H1 (cell line): Measurements from ENCODE around the gene TSPAN9. TPM values are rescaled to one million over a fixed set of nuclear protein-coding genes. Genes with fewer than 3 reads are reported as not detected.

Experiments
- CTCF ChIA-PET: fragments of 300-600 bp; sonication (Branson Sonifier 250); formaldehyde crosslinking; loops from one replicate; lab custom pipeline; 2021; ENCODE audit not compliant: partially characterized antibody; lab: Charles Lee
- POLR2A ChIA-PET: fragments of 300-600 bp; sonication (Branson Sonifier 250); formaldehyde crosslinking; loops from one replicate; lab custom pipeline; 2021; ENCODE audit warnings: inconsistent platforms; ENCODE audit not compliant: partially characterized antibody; lab: Charles Lee
- DNase-seq, 2 experiments: peaks; one replicate each; pipeline versions ENCODE4 v3.0.0 to v3.0.0-alpha.2; 2010 to 2022; ENCODE audit warnings: low spot score in 2 of 2, low read depth in 1 of 2, mixed read lengths in 1 of 2
- FAIRE-seq: peaks from 2 replicates; lab custom pipeline; 2011; peaks lifted over from hg19 to GRCh38; lab: Jason Lieb, UNC
- H2AFZ ChIP-seq: 2 replicates; pipeline ENCODE4 v1.8.1; 2012; ENCODE audit warnings: low read length, inconsistent platforms
- H2AK5ac ChIP-seq: 2 replicates; pipeline ENCODE4 v1.6.1; 2013; ENCODE audit warnings: low read depth, low read length
- H2BK120ac ChIP-seq: replicated peaks from 2 replicates; pipeline ENCODE3; 2013; ENCODE audit warnings: low read depth, low read length, inconsistent platforms
- H2BK12ac ChIP-seq: 2 replicates; pipeline ENCODE4 v1.6.1; 2013; ENCODE audit warnings: low read depth, low read length
- H2BK15ac ChIP-seq: 2 replicates; pipeline ENCODE4 v1.6.1; 2013; ENCODE audit warnings: low read length
- H2BK20ac ChIP-seq: 2 replicates; pipeline ENCODE4 v1.6.1; 2013; ENCODE audit warnings: low read length
- H2BK5ac ChIP-seq: 2 replicates; pipeline ENCODE4 v1.6.1; 2013; ENCODE audit warnings: low read depth, low read length
- H3K14ac ChIP-seq: 2 replicates; pipeline ENCODE4 v1.6.1; 2013; ENCODE audit warnings: inconsistent platforms; ENCODE audit not compliant: insufficient read length
- H3K18ac ChIP-seq: 2 replicates; pipeline ENCODE4 v1.6.1; 2013; ENCODE audit warnings: low read length; ENCODE audit errors: extremely low read depth
- H3K23ac ChIP-seq: 2 replicates; pipeline ENCODE4 v1.6.1; 2013; ENCODE audit warnings: inconsistent platforms; ENCODE audit not compliant: insufficient read length
- H3K23me2 ChIP-seq: 2 replicates; pipeline ENCODE4 v1.6.1; 2013; ENCODE audit warnings: low read depth, low read length
- H3K27ac ChIP-seq: 2 replicates; pipeline ENCODE4 v1.6.1; 2011; ENCODE audit warnings: low read depth, low read length, inconsistent platforms
- H3K27me3 ChIP-seq, 4 experiments: replicated peaks in 1 of 4; 1 replicate in 1 of 4; 2 replicates in 3 of 4; pipeline versions ENCODE4 v1.6.1 to v1.8.1; 2011 to 2013; ENCODE audit warnings: low read length in 3 of 4, mild to moderate bottlenecking in 3 of 4, inconsistent platforms in 2 of 4, mixed read lengths in 2 of 4, moderate library complexity in 1 of 4; ENCODE audit not compliant: control insufficient read depth in 3 of 4, insufficient read depth in 3 of 4; ENCODE audit errors: extremely low read depth in 1 of 4
- H3K36me3 ChIP-seq, 4 experiments: 2 replicates each; pipeline versions ENCODE4 v1.6.1 to v1.8.1; 2011 to 2013; ENCODE audit warnings: mild to moderate bottlenecking in 4 of 4, low read length in 3 of 4, moderate library complexity in 2 of 4, control low read depth in 1 of 4, inconsistent platforms in 1 of 4; ENCODE audit not compliant: insufficient read depth in 4 of 4, control insufficient read depth in 2 of 4
- H3K4ac ChIP-seq: replicated peaks from 2 replicates; pipeline ENCODE3; 2013; ENCODE audit warnings: low read length, low read depth, mixed read lengths, inconsistent platforms; ENCODE audit not compliant: insufficient read length
- H3K4me1 ChIP-seq, 4 experiments: replicated peaks in 1 of 4; 1 replicate in 1 of 4; 2 replicates in 3 of 4; pipeline versions ENCODE4 v1.6.1 to v1.8.1; 2011 to 2013; ENCODE audit warnings: low read length in 3 of 4, inconsistent platforms in 2 of 4, mixed read lengths in 1 of 4; ENCODE audit not compliant: insufficient read depth in 4 of 4, control insufficient read depth in 3 of 4
- H3K4me2 ChIP-seq, 2 experiments: 2 replicates each; pipeline versions ENCODE4 v1.6.1 to v1.8.1; 2011 to 2013; ENCODE audit warnings: low read depth in 2 of 2, low read length in 2 of 2, control low read depth in 1 of 2, inconsistent platforms in 1 of 2, mild to moderate bottlenecking in 1 of 2; ENCODE audit not compliant: insufficient read depth in 1 of 2
- H3K4me3 ChIP-seq, 4 experiments: fragments of 200-600, 300-600 bp in 1 of 4; sonication (generic), shearing (Covaris generic), sonication (Bioruptor Twin) in 1 of 4; 2 replicates each; pipeline versions ENCODE4 v1.5.1 to v1.8.1; 2011 to 2016; ENCODE audit warnings: low read length in 4 of 4, low read depth in 3 of 4, control low read depth in 2 of 4, inconsistent platforms in 2 of 4, mild to moderate bottlenecking in 2 of 4, mixed read lengths in 1 of 4, moderate library complexity in 1 of 4; ENCODE audit not compliant: insufficient read depth in 2 of 4; ENCODE audit errors: extremely low read depth in 1 of 4
- H3K56ac ChIP-seq: replicated peaks from 2 replicates; pipeline ENCODE3; 2013; ENCODE audit warnings: low read depth, mild to moderate bottlenecking, mixed read lengths, low read length, inconsistent platforms; ENCODE audit not compliant: insufficient read length
- H3K79me1 ChIP-seq: 2 replicates; pipeline ENCODE4 v1.6.1; 2013; ENCODE audit warnings: low read depth, low read length, control low read depth
- H3K79me2 ChIP-seq, 2 experiments: 2 replicates each; pipeline versions ENCODE4 v1.6.1 to v1.8.1; 2012 to 2013; ENCODE audit warnings: low read length in 2 of 2, mild to moderate bottlenecking in 2 of 2, inconsistent platforms in 1 of 2; ENCODE audit not compliant: insufficient read depth in 2 of 2, control insufficient read depth in 1 of 2
- H3K9ac ChIP-seq, 4 experiments: replicated peaks in 1 of 4; 1 replicate in 1 of 4; 2 replicates in 3 of 4; pipeline versions ENCODE4 v1.6.1 to v1.8.1; 2011 to 2013; ENCODE audit warnings: low read depth in 3 of 4, low read length in 3 of 4, control low read depth in 2 of 4, mild to moderate bottlenecking in 2 of 4, moderate library complexity in 2 of 4, inconsistent platforms in 1 of 4; ENCODE audit errors: extremely low read depth in 1 of 4
- H3K9me3 ChIP-seq, 2 experiments: 2 replicates each; pipeline versions ENCODE4 v1.6.1 to v1.8.1; 2012 to 2013; ENCODE audit warnings: mild to moderate bottlenecking in 2 of 2, moderate library complexity in 2 of 2, control low read depth in 1 of 2, inconsistent platforms in 1 of 2, low read depth in 1 of 2, low read length in 1 of 2, mixed read lengths in 1 of 2; ENCODE audit not compliant: insufficient read depth in 2 of 2
- H4K20me1 ChIP-seq, 2 experiments: replicated peaks in 1 of 2; 2 replicates each; pipeline versions ENCODE3 to v1.8.1; 2011 to 2013; ENCODE audit warnings: inconsistent platforms in 2 of 2, low read length in 2 of 2, mild to moderate bottlenecking in 1 of 2; ENCODE audit not compliant: insufficient read depth in 2 of 2, control insufficient read depth in 1 of 2
- H4K5ac ChIP-seq: 2 replicates; pipeline ENCODE4 v1.6.1; 2013; ENCODE audit warnings: low read length, low read depth, mixed read lengths, inconsistent platforms; ENCODE audit not compliant: insufficient read length
- H4K8ac ChIP-seq: 2 replicates; pipeline ENCODE4 v1.8.0; 2013; ENCODE audit warnings: mild to moderate bottlenecking, moderate library complexity, low read length, inconsistent platforms; ENCODE audit not compliant: insufficient read depth; ENCODE audit errors: extremely low read depth
- H4K91ac ChIP-seq: replicated peaks from 2 replicates; pipeline ENCODE3; 2013; ENCODE audit warnings: low read length, mixed read lengths, inconsistent platforms; ENCODE audit not compliant: insufficient read length
- ASH2L ChIP-seq: fragments of 200-600, 300-600 bp; sonication (generic); IDR thresholded peaks from one replicate; pipeline ENCODE4 v1.7.1; 2017; ENCODE audit warnings: low read length
- ATF3 ChIP-seq: IDR thresholded peaks from 2 replicates; pipeline ENCODE4 v1.6.1; 2011; ENCODE audit warnings: low read depth, mild to moderate bottlenecking, low read length; ENCODE audit not compliant: insufficient read depth
- CBX8 ChIP-seq: fragments of 300-800, 300-1000 bp; sonication (generic); IDR thresholded peaks from 2 replicates; pipeline ENCODE4 v1.7.1; 2016; ENCODE audit warnings: low read depth, low read length, borderline replicate concordance
- CREB1 ChIP-seq: IDR thresholded peaks from 2 replicates; pipeline ENCODE4 v1.6.1; 2012; ENCODE audit warnings: inconsistent platforms
- CTCF ChIP-seq, 3 experiments: IDR thresholded peaks; 1 replicate in 2 of 3; 2 replicates in 1 of 3; pipeline versions ENCODE4 v1.5.1 to v1.6.1; 2011; ENCODE audit warnings: low read length in 3 of 3, mild to moderate bottlenecking in 3 of 3, inconsistent platforms in 2 of 3, low read depth in 1 of 3, moderate library complexity in 1 of 3; ENCODE audit not compliant: insufficient read depth in 1 of 3; ENCODE audit errors: control extremely low read depth in 1 of 3
- E2F6 ChIP-seq: IDR thresholded peaks from 2 replicates; pipeline ENCODE4 v1.6.1; 2012; ENCODE audit warnings: inconsistent platforms
- JUND ChIP-seq: IDR thresholded peaks from 2 replicates; pipeline ENCODE4 v1.6.1; 2011; ENCODE audit warnings: mild to moderate bottlenecking, improper control_type of control experiment, low read length
- NRF1 ChIP-seq: IDR thresholded peaks from 2 replicates; pipeline ENCODE4 v1.6.1; 2011; ENCODE audit warnings: mild to moderate bottlenecking, low read depth, low read length, improper control_type of control experiment
- POLR2A ChIP-seq, 2 experiments: IDR thresholded peaks; 1 replicate in 1 of 2; 2 replicates in 1 of 2; pipeline ENCODE4 v1.6.1; 2011; ENCODE audit warnings: low read depth in 2 of 2, low read length in 2 of 2, mild to moderate bottlenecking in 2 of 2; ENCODE audit errors: control extremely low read depth in 1 of 2
- POU5F1 ChIP-seq: IDR thresholded peaks from 2 replicates; pipeline ENCODE4 v1.6.1; 2011; ENCODE audit warnings: low read depth, mild to moderate bottlenecking, low read length, moderate library complexity
- TCF12 ChIP-seq: IDR thresholded peaks from 2 replicates; pipeline ENCODE4 v1.6.1; 2011; ENCODE audit warnings: low read depth, mild to moderate bottlenecking, low read length
- WGBS, 2 experiments: shearing (Covaris generic) in 1 of 2; methylation state at CpG; one replicate each; pipeline versions ENCODE4 v1.1.6 to v1.1.7; 2013 to 2015; ENCODE audit warnings: low lambda C conversion rate in 2 of 2, mixed read lengths in 2 of 2, inconsistent platforms in 1 of 2, low coverage in 1 of 2, missing lambda C conversion rate in 1 of 2; ENCODE audit not compliant: insufficient replicate concordance in 2 of 2, insufficient coverage in 1 of 2, insufficient read length in 1 of 2; ENCODE audit errors: extremely low coverage in 1 of 2, missing lambda C conversion rate in 1 of 2; 5-methylcytosine and 5-hydroxymethylcytosine counted together
- polyA plus RNA-seq, 7 experiments: library from polyadenylated mRNA; depleted of rRNA in 3 of 7; stranded (reverse) in 5 of 7; unstranded in 2 of 7; fragments of >200 nt in 5 of 7; fragments of 200-250 nt in 2 of 7; gene quantifications; 1 replicate in 5 of 7; 2 replicates in 1 of 7; 4 replicates in 1 of 7; pipeline versions ENCODE4 v1.2.1 to v1.2.3, GENCODE V29; 2011 to 2013; ENCODE audit warnings: missing spikeins in 2 of 7, mixed read lengths in 2 of 7
- total RNA-seq: library from RNA; stranded (reverse); fragmentation: NEBNext Ultra II Directional; extraction: Animal tissue kit (Norgen Biotek cat#: 25700); gene quantifications from 2 replicates; pipeline ENCODE4 v1.2.1, GENCODE V29; 2021

Gene TSPAN9
- total and polyA plus RNA-seq, 2 of the 8 experiments (the other 6 are each of a cell fraction or from before 2014, with no cell fraction given) = 11.5 to 29.1 TPM

GRCh38 chr12:3195337-3195736 lies 118.2 kb downstream of the TSPAN9 start:
- no peak overlapping the region for H3K56ac ChIP-seq
- H2BK15ac ChIP-seq = 0 out of 2 replicates have a peak overlapping the region, but pooled peaks have one; percentile 95
- no peaks in the 10 kb centered on the region for H3K36me3 ChIP-seq
- no peak overlapping the region for H3K18ac ChIP-seq
- no peak overlapping the region for H3K4me3 ChIP-seq
- DNase-seq (no peak), FAIRE-seq (no peak)
- peak overlapping the region; percentile 48; the same call in 1 of the 2 replicates for H2AK5ac ChIP-seq
- H3K4me2 ChIP-seq = no peak overlapping the region
- peaks cover 9% of the 10 kb centered on the region; the same call in 1 of the 2 replicates for H3K23me2 ChIP-seq
- H3K23ac ChIP-seq = no peak overlapping the region
- H3K4me1 ChIP-seq = peaks cover 0 to 7% (median 3%) of the 10 kb centered on the region in 4 experiments; a peak in 5 of 7 replicates
- H3K79me1 ChIP-seq = peaks cover 2% of the 10 kb centered on the region
- H3K9me3 ChIP-seq = no peaks in the 10 kb centered on the region
- no peaks in the 10 kb centered on the region for H3K79me2 ChIP-seq
- no peak overlapping the region for H4K5ac ChIP-seq
- no peak overlapping the region for H2BK20ac ChIP-seq
- H3K4ac ChIP-seq = no peak overlapping the region
- no peak overlapping the region for H4K91ac ChIP-seq
- no peak overlapping the region for H2BK120ac ChIP-seq
- ChIA-PET CTCF (interaction anchor here (0.6 to 24.7 kb wide), 19 partner anchors 7 to 161 kb away, joined by 3 to 448 read pairs (median 5); no protein-coding TSS in a partner anchor), POLR2A (no interaction called here)
- peaks cover 3 to 8% of the 10 kb centered on the region in 2 experiments for H4K20me1 ChIP-seq
- 88% methylated on average over 3 of the region's 3 CpGs; no CpG with 5 or more reads in 1 of the 2 experiments for WGBS, 2 experiments
- peaks cover 3 to 16% (median 11%) of the 10 kb centered on the region in 4 experiments; a peak in 6 of 7 replicates for H3K27me3 ChIP-seq
- H2AFZ ChIP-seq = no peak overlapping the region
- H3K14ac ChIP-seq = no peak overlapping the region
- no peak overlapping the region for H4K8ac ChIP-seq
- no peak overlapping the region for H2BK12ac ChIP-seq
- H3K9ac ChIP-seq = no peak overlapping the region
- no peak overlapping the region for H3K27ac ChIP-seq
- H2BK5ac ChIP-seq = no peak overlapping the region
- TF ChIP-seq CTCF (IDR thresholded peaks at IDR 0.05; ENCODE audit: control extremely low read depth in 1 of 3, insufficient read depth in 1 of 3, low read depth in 1 of 3, low read length in 3 of 3) (no peak), ATF3 (no peak), CREB1 (no peak), POLR2A (IDR thresholded peaks at IDR 0.05; ENCODE audit: control extremely low read depth in 1 of 2, low read depth in 2 of 2, low read length in 2 of 2) (no peak), JUND (no peak), CBX8 (no peak), ASH2L (no peak), TCF12 (no peak), POU5F1 (no peak), NRF1 (no peak), E2F6 (no peak)
